Dendritic cell treated with granulocyte-macrophage colony-stimulating factor and Interleukin-4, amounts not matched to agents 40 ng/mL and 50 ng/mL, for 4 days (primary cell): ENCODE measurements around the gene PIGQ.

Experiments
- H3K27ac Mint-ChIP-seq: one replicate; pipeline ENCODE4 v1.8.0; 2022; ENCODE audit warnings: mild to moderate bottlenecking, mixed read lengths
- H3K27me3 Mint-ChIP-seq: one replicate; pipeline ENCODE4 v1.8.0; 2022; ENCODE audit warnings: mild to moderate bottlenecking, mixed read lengths
- H3K36me3 Mint-ChIP-seq: one replicate; pipeline ENCODE4 v1.8.0; 2022; ENCODE audit warnings: low read depth, mixed read lengths
- H3K4me1 Mint-ChIP-seq: one replicate; pipeline ENCODE4 v1.8.0; 2022; ENCODE audit warnings: low read depth, mixed read lengths
- H3K4me3 Mint-ChIP-seq: one replicate; pipeline ENCODE4 v1.8.0; 2022; ENCODE audit warnings: mild to moderate bottlenecking, moderate library complexity, mixed read lengths
- H3K9me3 Mint-ChIP-seq: one replicate; pipeline ENCODE4 v1.8.0; 2022; ENCODE audit warnings: mixed read lengths
- intact Hi-C: fragments of 100-400 bp; cut with micrococcal nuclease; formaldehyde crosslinking; loops from one replicate; pipeline ENCODE4 v1.15.0; 2022

PIGQ gene

GRCh38 chr16:556474-557173, 13.1 kb upstream of the PIGQ start:
- intact Hi-C loops, result no loop called here
- Mint-ChIP-seq H3K9me3 (no peaks in the 10 kb centered on the region), H3K4me3 (no peak overlapping the region), H3K36me3 (peaks cover 34% of the 10 kb centered on the region), H3K27ac (no peak overlapping the region), H3K27me3 (peaks cover 33% of the 10 kb centered on the region), H3K4me1 (no peaks in the 10 kb centered on the region)

- peaks cover 24% of the 10 kb centered on the region for H3K36me3 Mint-ChIP-seq
- H3K27ac Mint-ChIP-seq, result no peak overlapping the region
- H3K27me3 Mint-ChIP-seq, result peaks cover 43% of the 10 kb centered on the region
- intact Hi-C loops, result no loop called here
- no peak overlapping the region for H3K4me3 Mint-ChIP-seq
- H3K9me3 Mint-ChIP-seq, result no peaks in the 10 kb centered on the region
- no peaks in the 10 kb centered on the region for H3K4me1 Mint-ChIP-seq
Measured at GRCh38 chr16:557463-558297, 12.1 kb upstream of the PIGQ start.

DNA sequence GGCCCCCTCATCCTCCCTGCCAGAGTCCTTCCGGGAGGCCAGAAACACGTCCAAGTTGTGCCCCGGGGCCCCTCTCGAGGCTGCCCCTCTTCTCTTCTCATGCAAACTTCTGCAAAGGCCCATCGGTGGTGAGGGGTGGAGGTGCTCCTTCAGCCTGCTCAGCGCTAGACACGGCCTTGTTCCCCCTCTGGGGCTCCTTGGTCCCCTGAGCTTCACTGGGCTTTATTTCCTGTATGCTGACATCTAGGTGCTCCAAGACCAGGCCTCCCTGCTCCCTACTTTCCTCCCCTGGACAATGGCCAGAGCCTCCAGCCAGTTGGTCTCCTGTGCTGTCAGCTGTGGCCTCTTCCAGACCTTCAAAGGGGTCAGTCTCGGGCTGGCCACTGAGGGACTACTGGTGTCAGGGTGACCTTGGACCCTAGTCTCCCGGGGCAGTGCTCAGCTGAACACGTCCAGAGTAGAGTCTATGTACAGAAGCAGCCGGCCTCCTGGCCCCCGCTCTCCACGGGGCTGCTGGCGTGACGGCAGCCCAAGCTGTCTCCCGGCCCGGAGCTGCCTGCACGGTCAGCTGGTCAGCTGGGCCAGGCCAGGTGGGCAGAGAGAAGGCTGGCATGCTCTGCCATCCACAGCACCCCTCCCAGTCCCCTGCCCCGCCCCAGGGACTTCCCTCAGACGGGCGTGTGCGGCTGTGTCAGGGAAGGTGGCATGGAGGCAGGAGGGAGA, 11.3 kb upstream of the PIGQ start:
- H3K27ac Mint-ChIP-seq, result no peak overlapping the region
- H3K36me3 Mint-ChIP-seq, result peaks cover 16% of the 10 kb centered on the region
- peaks cover 45% of the 10 kb centered on the region for H3K27me3 Mint-ChIP-seq
- no peak overlapping the region for H3K4me3 Mint-ChIP-seq
- no peaks in the 10 kb centered on the region for H3K4me1 Mint-ChIP-seq
- intact Hi-C loops, result no loop called here
- no peaks in the 10 kb centered on the region for H3K9me3 Mint-ChIP-seq

- intact Hi-C loops, result no loop called here
- no peak overlapping the region for H3K4me3 Mint-ChIP-seq
- H3K4me1 Mint-ChIP-seq, result no peaks in the 10 kb centered on the region
- H3K9me3 Mint-ChIP-seq, result no peaks in the 10 kb centered on the region
- peaks cover 11% of the 10 kb centered on the region for H3K36me3 Mint-ChIP-seq
- no peak overlapping the region for H3K27ac Mint-ChIP-seq
- peaks cover 45% of the 10 kb centered on the region for H3K27me3 Mint-ChIP-seq
Measured at GRCh38 chr16:559021-559380, 10.8 kb upstream of the PIGQ start.

DNA sequence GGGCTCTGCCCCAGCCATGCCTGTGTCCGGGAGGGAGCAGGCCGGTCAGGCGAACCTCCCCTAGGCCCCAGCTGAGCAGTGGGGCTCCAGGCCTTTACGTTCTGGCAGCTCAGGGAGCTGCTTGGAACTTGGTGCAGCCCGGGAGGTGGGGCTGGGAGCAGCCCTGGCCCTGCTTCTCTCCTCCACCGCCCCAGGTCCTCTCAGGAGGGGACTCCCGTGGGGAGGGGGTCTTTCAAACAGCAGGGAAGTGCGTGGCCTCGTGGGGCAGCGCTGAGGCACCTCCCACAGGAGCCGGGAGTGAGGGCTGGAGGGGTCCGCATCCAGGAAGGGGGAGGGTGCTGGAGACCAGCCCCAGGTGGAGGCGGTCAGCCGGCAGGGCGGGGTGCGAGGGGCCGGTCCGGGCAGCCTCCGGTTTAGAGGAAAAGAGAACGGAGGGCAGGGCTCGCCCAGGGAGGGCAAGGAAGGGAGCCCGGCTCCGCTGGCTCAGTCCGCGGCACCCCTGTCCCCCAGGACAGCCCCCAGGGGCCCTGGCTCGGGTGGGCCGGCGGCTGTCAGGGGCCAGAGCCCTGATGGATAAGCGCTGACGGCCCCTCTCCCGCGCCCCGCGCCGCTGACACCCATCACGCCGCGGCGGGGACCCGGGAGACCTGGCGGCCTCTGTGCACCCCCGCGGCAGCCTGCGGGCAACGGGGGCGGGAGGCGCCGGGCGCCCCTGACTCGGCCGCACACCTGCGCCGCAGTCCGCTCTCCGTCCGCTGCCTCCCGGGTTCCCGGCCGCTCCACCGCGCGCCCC, 10.2 kb upstream of the PIGQ start:
- Mint-ChIP-seq H3K4me3 (no peak overlapping the region), H3K27me3 (peaks cover 45% of the 10 kb centered on the region), H3K36me3 (peaks cover 5% of the 10 kb centered on the region), H3K27ac (no peak overlapping the region), H3K4me1 (no peaks in the 10 kb centered on the region), H3K9me3 (no peaks in the 10 kb centered on the region)
- intact Hi-C loops, result no loop called here

GRCh38 chr16:560204-560700, 9.5 kb upstream of the PIGQ start, which contains the start of gene PRR35:
Gene PRR35 (plus strand): TSS chr16:560394. CDS start chr16:563295, 2,901 bp downstream.
- H3K9me3 Mint-ChIP-seq, result no peaks in the 10 kb centered on the region
- no peak within 1 kb of the TSS for H3K4me3 Mint-ChIP-seq
- H3K4me1 Mint-ChIP-seq, result no peaks in the 10 kb centered on the region
- intact Hi-C loops, result no loop called here
- no peaks in the 10 kb centered on the region for H3K36me3 Mint-ChIP-seq
- H3K27me3 Mint-ChIP-seq, result peaks cover 45% of the 10 kb centered on the region
- no peak within 1 kb of the TSS for H3K27ac Mint-ChIP-seq

- Mint-ChIP-seq H3K4me3 (no peak overlapping the region), H3K27me3 (peaks cover 45% of the 10 kb centered on the region), H3K4me1 (no peaks in the 10 kb centered on the region), H3K27ac (no peak overlapping the region), H3K9me3 (no peaks in the 10 kb centered on the region), H3K36me3 (no peaks in the 10 kb centered on the region)
- intact Hi-C loops, result no loop called here
Measured at GRCh38 chr16:560701-561412, 8.9 kb upstream of the PIGQ start.

DNA sequence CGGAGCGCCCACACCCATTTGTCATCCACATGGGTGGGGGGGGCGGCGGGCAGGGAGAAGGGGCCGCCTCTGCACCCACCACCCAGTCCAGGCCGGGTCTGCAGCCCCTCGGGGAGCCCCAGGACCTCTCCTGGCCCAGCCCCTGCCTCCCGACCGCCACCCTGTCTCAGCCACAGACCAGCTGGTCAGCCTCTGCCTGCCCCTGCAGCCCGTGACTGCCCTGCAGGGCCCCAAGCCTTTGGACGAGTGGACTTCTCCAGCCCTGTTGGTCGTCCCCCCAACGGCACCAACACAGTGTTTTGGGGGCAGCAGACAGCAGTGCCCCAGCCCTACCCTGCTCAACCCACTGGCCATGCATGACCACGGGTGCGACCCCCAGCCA, 8.4 kb upstream of the PIGQ start:
- no peak overlapping the region for H3K4me3 Mint-ChIP-seq
- H3K9me3 Mint-ChIP-seq, result no peaks in the 10 kb centered on the region
- H3K27ac Mint-ChIP-seq, result no peak overlapping the region
- peaks cover 1% of the 10 kb centered on the region for H3K4me1 Mint-ChIP-seq
- peaks cover 45% of the 10 kb centered on the region for H3K27me3 Mint-ChIP-seq
- intact Hi-C loops, result no loop called here
- H3K36me3 Mint-ChIP-seq, result no peaks in the 10 kb centered on the region

DNA sequence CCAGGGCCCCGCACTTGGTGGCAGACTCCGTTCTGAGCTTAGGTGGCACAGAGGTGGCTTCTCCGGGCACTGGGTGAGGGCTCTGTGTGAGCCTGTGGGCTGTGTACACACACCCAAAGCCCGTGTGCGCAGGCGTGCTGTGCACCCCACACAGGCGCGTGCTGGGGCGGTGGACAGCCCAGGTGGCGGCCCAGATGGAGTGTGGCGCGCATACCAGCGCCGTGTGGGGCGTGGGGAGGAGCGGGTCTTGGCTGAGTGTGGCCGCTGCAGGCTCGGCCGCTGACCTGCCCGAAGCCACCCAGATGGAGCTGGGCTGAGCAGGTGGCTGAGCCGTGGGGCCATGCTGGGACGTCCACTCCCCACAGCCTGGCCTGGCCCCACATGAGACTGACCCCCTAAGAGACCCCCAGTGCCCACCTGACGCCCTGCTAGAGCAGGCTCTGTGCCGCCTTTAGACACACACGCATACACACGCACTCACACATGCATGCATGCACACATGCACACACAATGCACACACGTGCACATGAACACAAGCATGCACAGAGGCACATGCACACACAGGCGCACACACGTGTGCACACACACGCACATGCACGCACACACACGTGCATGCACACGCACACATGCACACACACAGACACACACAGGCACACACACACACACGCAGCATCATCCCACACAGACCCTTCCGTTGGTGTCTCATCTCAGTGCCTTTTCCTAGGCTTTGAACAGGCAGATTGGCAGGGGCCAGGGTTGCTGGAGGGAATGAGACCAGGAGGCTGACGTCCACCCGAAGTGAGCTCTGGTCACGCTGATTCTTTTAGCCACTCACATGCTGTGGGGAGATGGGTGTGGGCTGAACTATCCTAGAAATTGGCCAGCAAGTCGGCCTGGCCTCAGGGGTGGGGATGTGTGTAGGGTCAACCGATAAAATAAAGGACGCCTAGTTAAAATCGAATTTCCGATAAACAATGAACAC, 7.5 kb upstream of the PIGQ start:
- peaks cover 43% of the 10 kb centered on the region for H3K27me3 Mint-ChIP-seq
- H3K4me3 Mint-ChIP-seq, result no peak overlapping the region
- H3K9me3 Mint-ChIP-seq, result no peaks in the 10 kb centered on the region
- no peaks in the 10 kb centered on the region for H3K36me3 Mint-ChIP-seq
- intact Hi-C loops, result no loop called here
- peaks cover 10% of the 10 kb centered on the region for H3K4me1 Mint-ChIP-seq
- H3K27ac Mint-ChIP-seq, result no peak overlapping the region

DNA sequence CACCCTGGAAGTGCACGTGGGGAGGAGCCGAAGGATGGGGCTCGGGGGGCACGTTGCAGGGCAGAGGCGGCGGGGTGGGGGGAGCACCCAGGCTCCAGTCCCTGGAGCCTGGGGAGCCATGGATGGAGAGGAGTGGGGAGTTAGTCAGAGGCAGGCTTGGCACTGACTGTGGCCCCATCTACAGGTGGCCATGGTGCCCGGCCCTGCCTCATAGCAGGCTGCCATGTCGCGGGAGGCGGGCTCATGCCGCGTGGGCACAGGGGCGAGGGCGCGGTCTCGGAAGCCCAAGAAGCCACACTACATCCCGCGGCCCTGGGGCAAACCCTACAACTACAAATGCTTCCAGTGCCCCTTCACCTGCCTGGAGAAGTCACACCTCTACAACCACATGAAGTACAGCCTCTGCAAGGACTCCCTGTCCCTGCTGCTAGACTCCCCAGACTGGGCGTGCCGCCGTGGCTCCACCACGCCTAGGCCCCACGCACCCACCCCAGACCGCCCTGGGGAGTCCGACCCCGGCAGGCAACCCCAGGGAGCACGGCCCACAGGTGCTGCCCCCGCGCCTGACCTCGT, 6.6 kb upstream of the PIGQ start:
- Mint-ChIP-seq H3K27me3 (peaks cover 34% of the 10 kb centered on the region), H3K4me1 (peaks cover 12% of the 10 kb centered on the region), H3K9me3 (no peaks in the 10 kb centered on the region), H3K4me3 (no peak overlapping the region), H3K36me3 (no peaks in the 10 kb centered on the region), H3K27ac (no peak overlapping the region)
- intact Hi-C loops, result no loop called here

GRCh38 chr16:564690-565418, 4.9 kb upstream of the PIGQ start:
- peaks cover 19% of the 10 kb centered on the region for H3K27me3 Mint-ChIP-seq
- intact Hi-C loops, result no loop called here
- peaks cover 25% of the 10 kb centered on the region for H3K4me1 Mint-ChIP-seq
- no peaks in the 10 kb centered on the region for H3K9me3 Mint-ChIP-seq
- H3K27ac Mint-ChIP-seq, result no peak overlapping the region
- H3K36me3 Mint-ChIP-seq, result no peaks in the 10 kb centered on the region
- H3K4me3 Mint-ChIP-seq, result no peak overlapping the region
